GOT3 (cell line): Measurements from ENCODE around the gene PZP.

ENCODE experiments used
- DNase-seq: peaks from one replicate; lab custom pipeline; 2025; ENCODE audit warnings: mixed read lengths; lab: John Stamatoyannopoulos, UW

PZP gene

GRCh38 chr12:9103050-9103849, 104.9 kb downstream of the PZP start:
- no peak for DNase-seq

GRCh38 chr12:9101018-9101687, 107.0 kb downstream of the PZP start:
- no peak for DNase-seq

DNA sequence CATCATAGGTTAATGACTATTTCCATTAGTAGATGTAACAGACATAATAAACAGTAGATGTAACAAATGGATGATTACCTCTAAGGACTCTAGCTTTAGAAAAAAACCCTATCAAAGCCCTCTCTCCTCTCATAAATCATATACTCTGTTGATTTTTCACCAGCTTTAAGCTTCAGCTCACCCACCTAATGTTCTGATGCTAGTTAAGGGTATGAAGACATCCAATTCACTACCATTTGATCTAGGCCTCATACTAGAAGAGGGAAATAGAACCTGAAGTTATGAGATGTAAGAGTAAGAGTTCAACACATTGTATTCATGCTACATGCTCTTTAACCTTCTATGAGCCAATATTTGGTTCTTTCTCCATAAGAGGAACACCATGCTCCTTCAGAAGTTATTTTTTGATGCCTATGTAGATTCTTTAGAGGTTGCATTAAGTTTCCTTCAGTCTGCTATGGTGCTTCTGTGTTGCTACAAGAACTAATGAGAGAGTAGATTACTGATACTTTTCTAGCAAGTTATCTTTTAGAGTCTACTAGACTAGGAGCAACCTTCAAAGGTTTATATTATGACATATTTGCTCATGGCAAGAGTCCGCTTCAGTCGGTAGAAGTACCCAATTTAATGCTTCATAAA, 108.5 kb downstream of the PZP start:
- no peak for DNase-seq
